Vagina (tissue), 2 donors: ENCODE data around the gene ATL1.

ENCODE experiments used
- POLR2AphosphoS5 ChIP-seq, 2 donors: sonication (generic); formaldehyde crosslinking; IDR thresholded peaks; one replicate each; pipeline ENCODE4 v1.9.0; 2017; ENCODE audit warnings: antibody characterized with exemption in 2 of 2, mild to moderate bottlenecking in 2 of 2, low read depth in 1 of 2; ENCODE audit not compliant: insufficient read depth in 1 of 2
- TF ChIP-seq, protein P1 (sequence below), 3 experiments: fragments of 450-650 bp in 2 of 3; fragments of 200-600 bp in 1 of 3; sonication (generic) in 1 of 3; IDR thresholded peaks; one replicate each; pipeline ENCODE4 v1.5.1; 2017 to 2019; ENCODE audit warnings: antibody characterized with exemption in 3 of 3, mild to moderate bottlenecking in 2 of 3, moderate library complexity in 2 of 3

DNA sequence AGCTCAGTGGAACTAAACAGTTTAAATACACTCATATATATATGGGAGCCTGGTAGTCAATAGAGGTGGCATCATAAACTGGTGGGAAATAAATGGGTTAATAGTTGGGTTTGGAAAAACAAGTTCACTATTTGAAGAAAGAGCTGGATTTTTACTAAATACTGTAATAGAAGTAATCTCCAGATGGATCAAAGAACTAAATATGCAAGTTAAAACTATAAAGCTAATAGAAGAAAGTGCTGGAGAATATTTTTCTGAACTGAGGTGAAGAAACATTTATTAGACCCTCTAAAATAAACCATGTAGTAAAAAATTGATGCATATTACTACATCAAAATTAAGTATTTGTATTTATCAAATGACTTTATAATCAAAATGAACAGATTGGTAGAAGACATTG, 38.8 kb downstream of the ATL1 start:
- TF ChIP-seq POLR2AphosphoS5 (IDR thresholded peaks at IDR 0.05; ENCODE audit: insufficient read depth in 1 of 2, low read depth in 1 of 2) = no peak
- TF ChIP-seq, protein P1, sequence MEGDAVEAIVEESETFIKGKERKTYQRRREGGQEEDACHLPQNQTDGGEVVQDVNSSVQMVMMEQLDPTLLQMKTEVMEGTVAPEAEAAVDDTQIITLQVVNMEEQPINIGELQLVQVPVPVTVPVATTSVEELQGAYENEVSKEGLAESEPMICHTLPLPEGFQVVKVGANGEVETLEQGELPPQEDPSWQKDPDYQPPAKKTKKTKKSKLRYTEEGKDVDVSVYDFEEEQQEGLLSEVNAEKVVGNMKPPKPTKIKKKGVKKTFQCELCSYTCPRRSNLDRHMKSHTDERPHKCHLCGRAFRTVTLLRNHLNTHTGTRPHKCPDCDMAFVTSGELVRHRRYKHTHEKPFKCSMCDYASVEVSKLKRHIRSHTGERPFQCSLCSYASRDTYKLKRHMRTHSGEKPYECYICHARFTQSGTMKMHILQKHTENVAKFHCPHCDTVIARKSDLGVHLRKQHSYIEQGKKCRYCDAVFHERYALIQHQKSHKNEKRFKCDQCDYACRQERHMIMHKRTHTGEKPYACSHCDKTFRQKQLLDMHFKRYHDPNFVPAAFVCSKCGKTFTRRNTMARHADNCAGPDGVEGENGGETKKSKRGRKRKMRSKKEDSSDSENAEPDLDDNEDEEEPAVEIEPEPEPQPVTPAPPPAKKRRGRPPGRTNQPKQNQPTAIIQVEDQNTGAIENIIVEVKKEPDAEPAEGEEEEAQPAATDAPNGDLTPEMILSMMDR (IDR thresholded peaks at IDR 0.05) = no peak
